ENCODE data around the gene GHRL.

GHRL gene

GRCh38 chr3:10294030-10294586 lies 1.4 kb upstream of the GHRL start:
- DNase-seq, result no peak

GRCh38 chr3:10291641-10292040 lies 1.1 kb downstream of the GHRL start:
- DNase-seq, result no peak

- no peak for DNase-seq
Measured at GRCh38 chr3:10290481-10291176, 2.1 kb downstream of the GHRL start.

DNA sequence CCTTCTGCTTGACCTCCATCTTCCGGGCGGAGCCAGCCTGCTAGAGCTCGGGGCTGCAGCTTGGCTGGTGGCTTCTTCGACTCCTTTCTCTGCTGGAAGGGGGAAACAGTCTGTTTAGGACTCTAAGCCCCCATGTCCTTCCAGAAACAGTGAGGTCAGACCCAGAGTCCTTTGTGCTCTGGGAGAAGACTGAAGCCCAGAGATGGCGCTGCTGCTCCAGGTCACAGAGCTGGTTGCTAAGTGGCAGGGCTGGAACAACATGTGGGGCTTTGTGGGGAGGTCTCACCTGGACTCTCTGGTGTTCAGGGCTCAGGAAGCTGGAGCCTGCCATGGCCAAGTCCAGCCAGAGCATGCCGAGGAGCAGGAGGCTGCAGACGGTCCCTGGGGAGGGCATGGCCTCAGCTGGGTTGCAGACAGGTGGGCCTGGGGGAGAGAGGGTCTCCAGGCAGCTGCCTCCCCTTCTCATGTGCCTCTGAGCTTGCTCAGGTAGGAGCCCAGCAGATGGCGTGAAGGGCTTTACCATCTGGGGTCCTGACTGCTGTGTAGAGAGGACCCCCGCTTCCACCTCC lies 2.9 kb downstream of the GHRL start:
- no peak for DNase-seq

DNA sequence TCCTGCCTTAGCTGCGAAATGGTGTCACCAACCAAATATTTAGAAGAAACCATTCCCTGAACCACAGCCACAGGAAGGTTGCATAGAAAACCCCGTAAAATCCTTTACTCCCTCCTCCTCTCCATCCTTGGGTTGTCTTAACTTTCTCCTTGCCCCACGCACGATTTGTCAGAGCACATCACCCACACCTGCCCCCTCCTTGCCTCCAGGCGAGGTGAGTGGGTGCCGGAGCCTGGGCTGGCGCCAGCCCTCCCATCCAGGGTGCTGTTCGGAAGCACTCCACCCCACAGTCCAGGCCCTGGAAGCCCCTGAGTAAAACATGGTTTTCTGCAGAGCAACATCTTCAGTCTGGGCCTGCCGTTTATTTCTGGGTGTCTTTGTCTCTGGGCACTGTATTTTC lies 3.7 kb downstream of the GHRL start:
- no peak for DNase-seq

GRCh38 chr3:10288575-10288960 lies 4.2 kb downstream of the GHRL start:
- no peak for DNase-seq

DNA sequence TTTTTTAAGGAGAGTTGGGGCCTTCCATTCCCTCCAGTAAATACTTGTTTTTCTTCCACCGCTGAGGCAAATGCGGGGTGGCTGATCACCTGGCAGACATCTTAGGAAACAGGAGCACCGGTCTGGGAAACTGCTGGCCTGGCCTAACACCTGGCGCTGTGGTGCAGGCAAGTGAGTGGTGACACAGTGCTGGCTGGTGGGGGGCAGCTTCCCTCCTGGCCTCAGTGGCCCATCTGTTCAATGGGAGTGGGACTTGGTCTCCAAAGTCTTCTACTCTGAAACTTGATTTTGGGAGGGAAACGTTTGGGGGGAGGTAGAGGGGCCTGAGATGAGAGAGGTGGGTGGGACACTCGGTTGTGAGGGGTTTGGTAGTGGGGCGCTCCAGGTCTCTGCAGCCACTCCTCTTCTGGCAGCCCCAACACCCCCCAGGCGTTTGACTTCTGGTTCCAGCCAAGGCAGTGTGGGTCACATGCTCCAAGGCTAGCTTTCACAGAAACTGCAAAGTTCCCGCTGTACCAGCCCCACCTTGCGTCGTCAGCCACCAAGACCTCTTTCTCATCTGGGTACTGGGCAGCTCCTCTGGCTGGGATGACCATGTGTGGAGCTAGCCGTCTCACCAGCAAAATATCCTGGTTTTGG lies 4.7 kb downstream of the GHRL start:
- DNase-seq, result no peak

DNA sequence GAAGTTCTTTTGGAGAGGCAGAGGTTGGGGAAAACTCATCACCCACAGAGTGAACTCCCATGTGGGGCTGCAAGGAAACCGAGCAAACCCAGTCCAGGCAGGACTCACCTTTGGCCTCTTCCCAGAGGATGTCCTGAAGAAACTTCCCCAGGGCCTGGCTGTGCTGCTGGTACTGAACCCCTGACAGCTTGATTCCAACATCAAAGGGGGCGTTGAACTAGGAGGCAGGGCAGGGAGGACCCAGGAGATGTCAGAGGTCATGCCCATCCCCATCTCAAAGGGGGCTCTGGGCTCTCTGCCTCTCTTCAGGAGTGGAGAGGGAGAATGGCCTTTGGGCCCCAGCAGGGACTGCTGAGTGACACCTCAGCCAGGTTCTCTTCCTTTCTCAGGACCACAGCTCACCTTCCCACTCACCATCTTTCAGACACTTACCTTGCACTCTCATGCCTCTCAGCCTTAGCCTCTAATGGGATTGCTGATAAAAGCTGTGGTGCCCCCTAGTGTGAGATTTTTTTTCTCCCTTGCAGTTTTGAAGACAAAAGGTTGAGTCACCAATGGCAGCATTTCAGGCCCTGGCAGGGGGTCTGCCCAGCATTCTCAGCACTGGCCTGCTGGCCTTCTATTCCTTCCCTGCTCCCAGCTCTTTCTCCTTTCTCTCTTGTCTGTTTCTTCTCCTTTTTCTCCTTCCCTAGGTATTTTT lies 6.0 kb downstream of the GHRL start:
- DNase-seq, result peak; percentile 94

DNA sequence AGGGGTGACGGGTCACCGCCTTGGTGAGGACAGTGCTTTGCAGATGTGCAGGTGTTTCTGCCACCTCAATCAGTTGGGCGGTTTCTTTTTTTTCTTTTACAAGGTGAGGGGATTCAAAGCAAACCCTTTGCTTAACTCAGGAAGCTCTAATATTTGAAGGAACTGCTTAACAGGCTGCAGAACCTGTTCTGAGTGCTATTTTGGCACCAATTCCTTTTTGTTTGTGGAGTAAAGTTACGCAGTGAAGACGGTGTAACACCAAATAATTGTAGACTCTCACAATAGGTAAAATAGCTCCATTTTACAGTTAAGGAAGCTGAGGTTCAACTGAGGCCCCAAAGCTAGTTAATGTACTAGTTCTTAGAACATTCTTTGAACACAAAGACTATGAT lies 6.6 kb downstream of the GHRL start:
- DNase-seq, result no peak

- DNase-seq, result no peak
Measured at GRCh38 chr3:10285272-10286132, 7.2 kb downstream of the GHRL start.

- DNase-seq, result no peak
Measured at GRCh38 chr3:10284496-10284895, 8.3 kb downstream of the GHRL start.

GRCh38 chr3:10283638-10284037 lies 9.1 kb downstream of the GHRL start:
- no peak for DNase-seq

GRCh38 chr3:10281951-10282350 lies 10.8 kb downstream of the GHRL start:
- DNase-seq, result peak; percentile 42

GRCh38 chr3:10280571-10280970 lies 12.2 kb downstream of the GHRL start:
- DNase-seq, result no peak

- no peak for DNase-seq
Measured at GRCh38 chr3:10280177-10280529, 12.6 kb downstream of the GHRL start.

- no peak for DNase-seq
Measured at GRCh38 chr3:10279384-10280176, 13.2 kb downstream of the GHRL start.

DNA sequence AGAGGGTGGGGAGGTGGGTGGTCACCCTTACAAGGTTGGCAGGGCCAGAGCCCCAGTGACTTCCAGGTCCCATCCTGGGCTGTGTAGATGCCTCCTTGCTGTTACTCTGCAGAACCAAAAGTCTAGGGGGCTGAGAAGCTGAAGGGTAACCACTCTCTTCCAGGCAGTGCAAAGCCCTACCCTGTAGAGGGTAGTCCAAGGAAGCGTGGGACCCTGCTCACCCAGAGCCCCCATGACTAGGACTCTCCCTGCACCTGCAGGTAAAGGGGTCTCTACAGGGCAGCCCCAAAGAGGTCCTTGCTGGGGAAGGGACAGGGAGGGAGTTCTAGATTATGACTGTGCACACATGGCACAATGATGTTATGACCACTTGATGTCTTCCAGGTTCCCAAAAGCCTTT lies 14.2 kb downstream of the GHRL start:
- DNase-seq, result no peak

DNA sequence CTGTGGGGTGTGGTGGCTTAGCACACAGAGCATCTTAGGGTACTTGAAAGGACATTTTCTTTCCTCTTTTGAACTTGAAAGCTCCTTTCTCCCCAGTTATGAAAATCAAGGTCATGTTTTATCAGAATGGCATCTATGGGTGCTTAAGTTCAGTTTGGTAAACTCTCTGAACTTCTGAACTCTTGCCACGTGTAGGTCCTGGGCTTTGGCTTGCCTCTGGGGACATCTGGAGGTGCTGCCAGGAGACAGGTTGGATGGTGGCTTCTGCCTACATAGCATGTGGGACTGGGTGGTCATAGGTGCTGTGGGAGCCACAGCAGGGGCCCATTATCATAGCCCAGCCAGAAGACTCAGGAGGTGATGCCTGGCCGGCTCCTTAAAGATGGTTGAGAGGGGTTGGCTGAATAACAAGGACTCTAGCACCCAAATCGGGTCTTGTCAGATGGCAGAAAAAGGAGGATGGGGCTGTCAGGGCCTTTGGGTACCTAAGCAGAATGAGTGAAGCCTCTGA lies 15.6 kb downstream of the GHRL start:
- no peak for DNase-seq

DNA sequence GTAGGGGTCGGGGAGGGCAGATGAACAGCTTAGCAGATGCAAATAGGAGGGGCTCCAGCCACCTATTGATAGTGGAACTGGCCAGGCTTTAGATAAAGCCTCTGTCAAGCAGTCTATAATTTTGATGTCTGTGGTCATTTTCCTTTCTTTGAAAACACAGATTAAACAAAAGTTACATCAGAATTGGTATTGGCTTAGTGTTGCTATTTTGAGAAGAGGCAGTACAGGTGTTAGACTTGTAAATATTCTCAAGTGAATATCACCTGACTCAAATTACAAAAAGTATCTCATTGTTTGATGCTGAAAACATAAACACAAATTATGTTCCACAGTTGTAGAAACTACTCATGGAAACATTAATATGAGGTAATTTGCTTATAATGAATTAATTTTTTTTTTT lies 18.1 kb downstream of the GHRL start:
- DNase-seq, result no peak

- DNase-seq, result no peak
Measured at GRCh38 chr3:10273702-10274305, 18.9 kb downstream of the GHRL start.

- DNase-seq, result no peak
Measured at GRCh38 chr3:10272977-10273376, 19.8 kb downstream of the GHRL start.

Data from fibroblast of upper back skin (primary cell).